ENCODE measurements around the gene SNRK. TPM values are rescaled to one million over a fixed set of nuclear protein-coding genes. Genes with fewer than 3 reads are reported as not detected.

The SNRK gene
- total RNA-seq, 1 experiment from 2014 or later = 12.0 TPM

GRCh38 chr3:43334976-43335375, 48.6 kb downstream of the SNRK start:
- no peak overlapping the region for H3K27ac ChIP-seq (ENCODE audit: insufficient read length, low read depth, low read length)
- H3T11ph ChIP-seq (ENCODE audit: low read length) = no peak overlapping the region
- no peak overlapping the region for H2BK120ac ChIP-seq (ENCODE audit: low read depth, low read length, poor library complexity, severe bottlenecking)
- WGBS (ENCODE audit: extremely low coverage, insufficient read length, low lambda C conversion rate) = no CpG with 5 or more reads among the region's 1 CpG
- no peaks in the 10 kb centered on the region for H3K23me2 ChIP-seq (ENCODE audit: insufficient read length, low read depth, low read length, poor library complexity, severe bottlenecking)
- H4K8ac ChIP-seq (replicated peaks; ENCODE audit: insufficient read length, low read depth, low read length) = no peak overlapping the region
- H3K18ac ChIP-seq (ENCODE audit: insufficient read length, low read depth, low read length) = no peak overlapping the region
- Mint-ChIP-seq H3K4me3 (no peak overlapping the region), H3K36me3 (ENCODE audit: insufficient read depth in 1 of 3, low read depth in 3 of 3) (peaks cover 51 to 61% (median 55%) of the 10 kb centered on the region in 3 experiments), H3K4me1 (peaks cover 8 to 12% of the 10 kb centered on the region in 2 experiments), H3K27ac (no peak overlapping the region), H3K9me3 (peaks cover 33 to 40% of the 10 kb centered on the region in 2 experiments), H3K27me3 (ENCODE audit: low read depth) (no peaks in the 10 kb centered on the region; the same call in 1 of the 2 replicates)
- no peak for DNase-seq
- H3K9me3 ChIP-seq (ENCODE audit: control insufficient read depth, low read depth, low read length) = peaks cover 14% of the 10 kb centered on the region
- no peak overlapping the region for H2BK5ac ChIP-seq (ENCODE audit: insufficient read length, low read length)
- no peaks in the 10 kb centered on the region for H4K20me1 ChIP-seq (ENCODE audit: control insufficient read depth, insufficient read depth, insufficient read length)
- no peak overlapping the region for H3K14ac ChIP-seq (ENCODE audit: insufficient read depth, low read length)
- no peak overlapping the region for H3K56ac ChIP-seq (ENCODE audit: insufficient read length, low read depth, low read length)
- TF ChIP-seq CTCF (conservative IDR thresholded peaks at IDR 0.05) = no peak
- no peak overlapping the region for H3K9ac ChIP-seq (ENCODE audit: extremely low read depth, insufficient read length, low read length)
- H4K5ac ChIP-seq (ENCODE audit: insufficient read length, low read depth, low read length) = no peak overlapping the region
- no peak overlapping the region for H3K23ac ChIP-seq (ENCODE audit: insufficient read length, low read depth, low read length)
- H3K79me1 ChIP-seq (ENCODE audit: insufficient read depth, low read depth, low read length, poor library complexity, severe bottlenecking) = no peaks in the 10 kb centered on the region
- no peak overlapping the region for H3K4me2 ChIP-seq (ENCODE audit: insufficient read depth, insufficient read length, low read length)
- H2BK20ac ChIP-seq (ENCODE audit: low read depth, low read length, poor library complexity, severe bottlenecking) = no peak overlapping the region
- H3K27me3 ChIP-seq (ENCODE audit: insufficient read depth, low read length) = no peaks in the 10 kb centered on the region
- no peak overlapping the region for H3K4ac ChIP-seq (ENCODE audit: low read depth, low read length)
- no peaks in the 10 kb centered on the region for H3K79me2 ChIP-seq (ENCODE audit: insufficient read depth, low read length)
- no peak overlapping the region for H2AK5ac ChIP-seq (ENCODE audit: insufficient read length, low read length)
- H2BK12ac ChIP-seq (ENCODE audit: insufficient read length, low read depth, low read length) = no peak overlapping the region
- no peaks in the 10 kb centered on the region for H3K4me1 ChIP-seq (ENCODE audit: insufficient read depth, low read length)
- no peak overlapping the region for H2BK15ac ChIP-seq (ENCODE audit: low read depth, low read length)
- no peak overlapping the region for H4K91ac ChIP-seq (ENCODE audit: insufficient read length, low read depth, low read length)
- no peak overlapping the region for H2AFZ ChIP-seq (ENCODE audit: low read length)
